T-helper 2 cell treated with Interferon-gamma antibody and Interleukin-4, amounts not matched to agents 5 μg/mL and 100 μg/mL, for 36 hours (primary cell): ENCODE measurements around the gene PFN3.
A peak's percentile ranks its signal among the peaks of the same experiment; 100 is the strongest.

Experiments used
- DNase-seq: peaks from one replicate; pipeline ENCODE4 v3.0.0; 2021; ENCODE audit warnings: low spot score
- H3K27ac Mint-ChIP-seq: one replicate; pipeline ENCODE4 v1.8.0; 2021; ENCODE audit warnings: mild to moderate bottlenecking, mixed read lengths
- H3K27me3 Mint-ChIP-seq: one replicate; pipeline ENCODE4 v1.8.0; 2021; ENCODE audit warnings: low read depth, mixed read lengths
- H3K36me3 Mint-ChIP-seq: one replicate; pipeline ENCODE4 v1.8.0; 2021; ENCODE audit warnings: low read depth, mixed read lengths
- H3K4me1 Mint-ChIP-seq: one replicate; pipeline ENCODE4 v1.8.0; 2021; ENCODE audit warnings: low read depth, mixed read lengths
- H3K4me3 Mint-ChIP-seq: one replicate; pipeline ENCODE4 v1.8.0; 2022; ENCODE audit warnings: mild to moderate bottlenecking, moderate library complexity, mixed read lengths
- H3K9me3 Mint-ChIP-seq: one replicate; pipeline ENCODE4 v1.8.0; 2021; ENCODE audit warnings: mixed read lengths

The PFN3 gene

DNA sequence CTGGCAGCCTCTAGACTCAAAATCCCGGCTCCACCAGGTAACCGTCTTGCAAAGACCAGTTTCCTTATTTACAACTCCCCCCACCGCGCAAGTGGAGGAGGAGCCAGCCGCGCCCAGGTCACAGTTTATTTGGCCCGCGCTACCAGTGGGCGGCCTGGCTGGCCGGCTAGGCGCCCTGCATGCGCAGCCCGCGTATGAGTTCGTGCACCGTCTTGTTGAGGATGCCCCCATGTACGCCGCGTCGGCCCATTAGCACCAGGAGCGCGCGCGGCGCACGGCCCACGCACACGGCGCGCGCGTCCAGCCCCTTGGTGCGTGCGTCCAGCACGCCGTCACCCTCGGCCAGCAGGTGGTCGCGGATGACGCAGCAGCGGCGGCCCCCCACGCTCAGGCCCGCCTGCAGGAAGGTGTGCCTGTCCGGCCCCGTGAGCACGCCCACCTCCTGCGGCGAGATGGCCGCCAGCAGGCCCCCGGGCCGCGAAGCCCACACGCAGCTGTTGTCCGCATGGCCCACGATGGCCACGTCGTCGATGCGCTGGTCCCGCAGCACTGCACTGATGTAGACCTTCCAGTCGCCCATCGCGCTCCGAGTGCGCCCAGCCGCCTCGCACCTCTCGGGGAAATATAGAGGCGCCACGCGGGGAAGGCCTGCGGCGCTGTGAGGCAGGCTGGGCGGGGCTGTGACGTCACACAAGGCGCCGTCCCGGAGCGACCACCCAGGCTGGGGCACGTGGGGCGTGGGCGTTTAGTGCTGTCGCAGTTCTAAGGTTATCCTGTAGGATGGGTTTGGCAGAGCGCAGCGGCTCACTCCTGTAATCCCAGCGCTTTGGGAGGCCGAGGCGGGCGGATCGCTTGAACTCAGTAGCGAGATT is at the start of gene PFN3:
TSS of gene PFN3 (minus strand) at position 665 of the 872 bp plus-strand sequence. CDS start at position 580, 85 bp downstream.
- no peaks in the 10 kb centered on the region for H3K9me3 Mint-ChIP-seq
- no peak for DNase-seq
- peaks cover 26% of the 10 kb centered on the region for H3K27me3 Mint-ChIP-seq
- no peak within 1 kb of the TSS for H3K27ac Mint-ChIP-seq
- no peaks in the 10 kb centered on the region for H3K36me3 Mint-ChIP-seq
- peaks cover 16% of the 10 kb centered on the region for H3K4me1 Mint-ChIP-seq
- no peak within 1 kb of the TSS for H3K4me3 Mint-ChIP-seq

GRCh38 chr5:177449140-177450061 is 48.9 kb upstream of the PFN3 start:
- peak overlapping the region; percentile 53 for H3K4me3 Mint-ChIP-seq
- no peak for DNase-seq
- no peak overlapping the region for H3K27ac Mint-ChIP-seq
- H3K4me1 Mint-ChIP-seq: peaks cover 32% of the 10 kb centered on the region
- peaks cover 1% of the 10 kb centered on the region for H3K36me3 Mint-ChIP-seq
- peaks cover 18% of the 10 kb centered on the region for H3K27me3 Mint-ChIP-seq
- H3K9me3 Mint-ChIP-seq: no peaks in the 10 kb centered on the region

DNA sequence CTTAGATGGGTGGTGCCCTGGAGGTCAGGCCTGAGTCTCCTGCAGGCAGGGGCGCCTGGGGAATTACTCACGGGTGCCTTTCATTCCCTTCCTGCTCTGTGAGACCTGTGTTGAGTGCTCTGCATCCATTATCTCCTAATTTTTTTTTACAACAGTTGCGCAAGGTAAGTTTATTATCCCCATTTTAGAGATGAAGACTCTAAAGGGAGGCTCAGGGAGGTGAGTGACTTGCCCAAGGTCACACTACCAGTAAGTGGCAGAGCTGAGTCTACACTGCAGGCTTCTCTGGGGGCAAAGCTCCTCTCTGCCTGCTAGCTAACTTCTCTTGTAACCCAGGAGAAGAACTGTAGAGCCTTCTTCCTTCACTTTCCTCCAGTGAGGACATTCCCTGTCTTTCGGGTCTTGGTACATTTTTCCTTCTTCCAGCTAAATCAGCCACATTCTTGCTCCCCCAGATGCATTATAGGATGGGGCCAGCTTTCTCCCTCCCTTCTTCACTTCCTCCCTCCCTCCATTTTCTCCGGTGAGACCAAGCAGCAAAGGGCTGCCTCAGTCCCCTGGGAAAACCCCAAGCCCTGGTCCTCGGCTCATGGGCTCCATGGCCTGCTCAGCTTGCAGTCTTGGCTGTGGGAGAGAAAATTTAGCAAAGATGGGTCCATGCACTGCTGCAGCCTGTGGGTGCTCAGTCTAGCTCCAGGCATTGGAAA is 47.9 kb upstream of the PFN3 start:
- H3K36me3 Mint-ChIP-seq: peaks cover 1% of the 10 kb centered on the region
- peak overlapping the region; percentile 53 for H3K4me3 Mint-ChIP-seq
- no peak for DNase-seq
- H3K27me3 Mint-ChIP-seq: peaks cover 18% of the 10 kb centered on the region
- no peaks in the 10 kb centered on the region for H3K9me3 Mint-ChIP-seq
- H3K27ac Mint-ChIP-seq: peak overlapping the region; percentile 67
- H3K4me1 Mint-ChIP-seq: peaks cover 34% of the 10 kb centered on the region

GRCh38 chr5:177447611-177448243 is 47.3 kb upstream of the PFN3 start:
- Mint-ChIP-seq H3K4me3 (peak overlapping the region; percentile 53), H3K27me3 (peaks cover 13% of the 10 kb centered on the region), H3K27ac (peak overlapping the region; percentile 67), H3K9me3 (no peaks in the 10 kb centered on the region), H3K4me1 (peaks cover 31% of the 10 kb centered on the region), H3K36me3 (peaks cover 6% of the 10 kb centered on the region)
- no peak for DNase-seq

- Mint-ChIP-seq H3K27me3 (peaks cover 11% of the 10 kb centered on the region), H3K4me1 (peaks cover 31% of the 10 kb centered on the region), H3K36me3 (peaks cover 12% of the 10 kb centered on the region), H3K9me3 (no peaks in the 10 kb centered on the region), H3K4me3 (no peak overlapping the region), H3K27ac (no peak overlapping the region)
- peak; percentile 52 for DNase-seq
These were observed 46.7 kb upstream of the PFN3 start for GRCh38 chr5:177447066-177447610.

GRCh38 chr5:177446200-177447065 is 46.0 kb upstream of the PFN3 start, which contains the start of gene PRR7:
PRR7 (plus strand) TSS chr5:177446814; CDS start chr5:177455068, 8,254 bp downstream.
- peak within 1 kb of the TSS; percentile 92 for H3K27ac Mint-ChIP-seq
- DNase-seq: peak; percentile 70
- H3K4me3 Mint-ChIP-seq: peak within 1 kb of the TSS; percentile 76
- peaks cover 16% of the 10 kb centered on the region for H3K36me3 Mint-ChIP-seq
- peaks cover 7% of the 10 kb centered on the region for H3K27me3 Mint-ChIP-seq
- H3K4me1 Mint-ChIP-seq: peaks cover 29% of the 10 kb centered on the region
- no peaks in the 10 kb centered on the region for H3K9me3 Mint-ChIP-seq

- Mint-ChIP-seq H3K27ac (peak overlapping the region; percentile 92), H3K4me3 (peak overlapping the region; percentile 76), H3K36me3 (peaks cover 16% of the 10 kb centered on the region), H3K9me3 (no peaks in the 10 kb centered on the region), H3K27me3 (peaks cover 7% of the 10 kb centered on the region), H3K4me1 (peaks cover 29% of the 10 kb centered on the region)
- DNase-seq: no peak
These were observed 45.4 kb upstream of the PFN3 start for GRCh38 chr5:177445917-177446199.

DNA sequence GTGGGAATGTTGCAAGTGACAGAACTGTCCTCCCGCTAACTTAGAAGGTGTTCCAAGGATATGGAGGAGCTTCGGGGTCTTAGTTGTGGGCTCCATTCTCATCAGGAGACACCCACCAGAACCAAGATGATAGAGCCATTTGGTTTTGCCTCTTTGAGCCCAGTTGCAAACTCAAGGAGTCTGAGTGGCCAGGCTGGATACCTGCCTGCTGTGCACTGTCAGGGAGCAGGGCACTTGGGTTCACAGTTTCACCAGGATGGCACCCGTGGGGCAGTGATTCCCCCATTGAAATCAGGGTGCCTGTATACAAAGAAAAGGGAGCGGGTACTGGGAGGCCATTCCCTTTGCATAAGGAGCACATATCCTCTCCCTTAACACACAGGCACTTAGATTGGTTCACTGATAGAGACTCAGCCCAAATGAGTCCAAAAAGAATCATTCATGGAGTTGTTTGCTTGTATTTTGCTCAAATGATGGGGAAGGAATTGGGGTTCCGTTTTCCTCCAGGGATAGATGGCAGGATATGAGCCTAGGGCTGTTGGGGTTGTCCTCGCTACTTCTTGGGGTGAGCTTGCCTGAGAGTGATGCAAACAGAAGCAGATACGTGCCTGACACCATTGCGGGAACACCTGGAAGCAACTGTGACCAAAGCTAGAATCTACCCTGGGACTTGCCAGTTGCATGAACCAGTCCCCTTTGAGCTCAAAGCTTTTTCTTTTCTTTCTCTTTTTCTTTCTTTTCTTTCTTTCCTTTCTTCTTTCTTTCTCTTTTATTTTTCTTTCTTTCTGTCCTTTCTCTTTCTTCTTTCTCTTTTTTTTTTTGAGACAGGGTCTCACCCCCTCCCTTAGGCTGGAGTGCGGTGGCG is 44.8 kb upstream of the PFN3 start:
- no peak for DNase-seq
- Mint-ChIP-seq H3K4me3 (peak overlapping the region; percentile 76), H3K27me3 (peaks cover 7% of the 10 kb centered on the region), H3K36me3 (peaks cover 16% of the 10 kb centered on the region), H3K27ac (peak overlapping the region; percentile 92), H3K9me3 (no peaks in the 10 kb centered on the region), H3K4me1 (peaks cover 29% of the 10 kb centered on the region)

- peaks cover 7% of the 10 kb centered on the region for H3K27me3 Mint-ChIP-seq
- peaks cover 24% of the 10 kb centered on the region for H3K36me3 Mint-ChIP-seq
- peaks cover 35% of the 10 kb centered on the region for H3K4me1 Mint-ChIP-seq
- peak overlapping the region; percentile 63 for H3K4me3 Mint-ChIP-seq
- no peaks in the 10 kb centered on the region for H3K9me3 Mint-ChIP-seq
- H3K27ac Mint-ChIP-seq: peak overlapping the region; percentile 83
- no peak for DNase-seq
These were observed 43.9 kb upstream of the PFN3 start for GRCh38 chr5:177444106-177445051.

DNA sequence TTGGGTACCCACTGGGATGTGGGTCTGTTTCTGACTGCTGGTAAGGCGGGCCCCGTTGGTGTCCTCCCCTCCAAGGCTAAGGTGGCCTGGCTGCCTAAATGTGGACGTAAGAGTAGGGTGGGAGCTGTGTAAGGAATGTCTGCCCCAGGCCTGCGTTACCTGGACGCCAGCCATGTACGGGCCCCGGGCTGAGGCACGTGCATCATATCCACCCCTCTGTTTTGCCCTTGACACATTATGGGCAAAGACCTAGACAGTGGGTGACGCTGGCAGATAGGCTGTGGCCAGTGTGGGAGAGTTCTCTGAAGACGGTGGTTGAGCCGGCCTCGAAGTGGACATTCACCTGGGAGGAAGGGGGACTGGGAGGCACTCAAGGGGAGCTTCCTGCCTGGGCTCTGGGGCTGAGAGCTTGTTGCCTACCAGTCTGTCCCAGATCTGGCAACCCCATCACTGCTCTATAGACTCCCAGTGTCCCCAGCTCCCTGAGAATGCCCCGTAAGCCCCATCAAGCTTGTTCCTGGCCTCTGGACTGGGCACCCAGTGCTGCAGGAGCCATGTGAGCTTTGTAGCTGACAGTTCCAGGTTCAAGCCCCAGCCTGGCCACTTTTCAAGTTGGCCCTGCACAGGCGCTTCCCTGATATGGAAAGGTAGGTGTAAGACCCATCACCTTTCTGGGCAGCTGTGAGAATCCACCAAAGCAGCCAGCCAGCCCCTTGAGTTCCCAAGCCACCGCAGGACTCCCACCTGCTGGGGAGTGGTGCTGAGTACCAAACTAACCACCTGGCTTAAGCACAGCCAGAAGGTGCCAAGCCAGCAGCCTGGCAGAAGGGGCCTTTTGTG is 42.9 kb upstream of the PFN3 start:
- H3K9me3 Mint-ChIP-seq: no peaks in the 10 kb centered on the region
- peaks cover 5% of the 10 kb centered on the region for H3K27me3 Mint-ChIP-seq
- DNase-seq: no peak
- no peak overlapping the region for H3K27ac Mint-ChIP-seq
- H3K36me3 Mint-ChIP-seq: peaks cover 31% of the 10 kb centered on the region
- no peak overlapping the region for H3K4me3 Mint-ChIP-seq
- peaks cover 33% of the 10 kb centered on the region for H3K4me1 Mint-ChIP-seq
